Measurements from ENCODE around the gene CACNG7.
"Not testable (repeated sequence)": the region's sequence is repeated elsewhere in the genome, so short reads cannot be mapped to it uniquely, and the experiment has no call there.

Gene CACNG7

GRCh38 chr19:53908935-53909415 lies at the start of gene CACNG7:
CACNG7 (plus strand) TSS chr19:53909278; CDS start chr19:53912832, 3,554 bp downstream.
- no peak for DNase-seq (ENCODE audit: low read depth in 2 of 2)

GRCh38 chr19:53864308-53864836 lies 44.7 kb upstream of the CACNG7 start:
- DNase-seq (ENCODE audit: low read depth in 2 of 2) = no peak

- DNase-seq (ENCODE audit: low read depth in 2 of 2) = no peak
These were observed 43.6 kb upstream of the CACNG7 start for GRCh38 chr19:53865523-53865917.

- peak in 1 of 2 donors; percentile 59 for DNase-seq (ENCODE audit: low read depth in 2 of 2)
These were observed 42.9 kb upstream of the CACNG7 start for GRCh38 chr19:53865918-53866864.

GRCh38 chr19:53866865-53867224 lies 42.2 kb upstream of the CACNG7 start:
- no peak for DNase-seq (ENCODE audit: low read depth in 2 of 2)

GRCh38 chr19:53867225-53868090 lies 41.6 kb upstream of the CACNG7 start, which contains the start of gene MYADM:
MYADM (plus strand) TSS chr19:53867883; CDS start chr19:53873530, 5,647 bp downstream.
- DNase-seq (ENCODE audit: low read depth in 2 of 2) = peak; percentile 98

- peak in 1 of 2 donors; percentile 26 for DNase-seq (ENCODE audit: low read depth in 2 of 2)
These were observed 40.8 kb upstream of the CACNG7 start for GRCh38 chr19:53868091-53868891.

GRCh38 chr19:53868892-53869804 lies 39.9 kb upstream of the CACNG7 start:
- peak; percentile 73 to 88 for DNase-seq (ENCODE audit: low read depth in 2 of 2)

GRCh38 chr19:53869805-53870484 lies 39.1 kb upstream of the CACNG7 start:
- DNase-seq (ENCODE audit: low read depth in 2 of 2) = not testable (repeated sequence)

- DNase-seq (ENCODE audit: low read depth in 2 of 2) = no peak
These were observed 38.6 kb upstream of the CACNG7 start for GRCh38 chr19:53870485-53870844.

GRCh38 chr19:53871454-53871853 lies 37.6 kb upstream of the CACNG7 start:
- no peak for DNase-seq (ENCODE audit: low read depth in 2 of 2)

GRCh38 chr19:53872762-53873161 lies 36.3 kb upstream of the CACNG7 start:
- DNase-seq (ENCODE audit: low read depth in 2 of 2) = no peak

GRCh38 chr19:53873773-53874605 lies 35.1 kb upstream of the CACNG7 start:
- no peak for DNase-seq (ENCODE audit: low read depth in 2 of 2)

- no peak for DNase-seq (ENCODE audit: low read depth in 2 of 2)
These were observed 34.5 kb upstream of the CACNG7 start for GRCh38 chr19:53874606-53874990.

GRCh38 chr19:53875602-53876325 lies 33.3 kb upstream of the CACNG7 start:
- no peak for DNase-seq (ENCODE audit: low read depth in 2 of 2)

- no peak for DNase-seq (ENCODE audit: low read depth in 2 of 2)
These were observed 32.3 kb upstream of the CACNG7 start for GRCh38 chr19:53876651-53877224.

- no peak for DNase-seq (ENCODE audit: low read depth in 2 of 2)
These were observed 31.7 kb upstream of the CACNG7 start for GRCh38 chr19:53877361-53877766.

- no peak for DNase-seq (ENCODE audit: low read depth in 2 of 2)
These were observed 30.3 kb upstream of the CACNG7 start for GRCh38 chr19:53878776-53879139.
